RWPE2 (cell line): Measurements from ENCODE around the gene GPBAR1.

Source experiments
- ATAC-seq: fragments of 200-7000 bp; cut with Tn5 transposase; 3 replicates; pipeline ENCODE4 v1.9.1; 2021; ENCODE audit warnings: low read depth
- DNase-seq: peaks from one replicate; pipeline ENCODE4 v3.0.0-alpha.2; 2020; ENCODE audit warnings: low spot score
- H3K27ac ChIP-seq: fragments of 450-650 bp; 2 replicates; pipeline ENCODE4 v1.5.1; 2017; ENCODE audit warnings: mild to moderate bottlenecking; ENCODE audit not compliant: poor library complexity, severe bottlenecking
- H3K27me3 ChIP-seq: fragments of 250-450 bp; sonication (Bioruptor Pico); 2 replicates; pipeline ENCODE4 v1.5.1; 2021; ENCODE audit warnings: mild to moderate bottlenecking, moderate library complexity; ENCODE audit not compliant: insufficient read depth, poor library complexity, severe bottlenecking
- H3K36me3 ChIP-seq: fragments of 250-450 bp; sonication (Bioruptor Pico); 2 replicates; pipeline ENCODE4 v1.5.1; 2020; ENCODE audit warnings: low read depth, mild to moderate bottlenecking, moderate library complexity
- H3K4me1 ChIP-seq: fragments of 250-450 bp; sonication (Bioruptor Pico); 2 replicates; pipeline ENCODE4 v1.5.1; 2021; ENCODE audit warnings: mild to moderate bottlenecking, moderate library complexity; ENCODE audit not compliant: insufficient read depth, poor library complexity, severe bottlenecking
- H3K4me3 ChIP-seq: fragments of 250-450 bp; sonication (Bioruptor Pico); 2 replicates; pipeline ENCODE4 v1.5.1; 2021; ENCODE audit warnings: mild to moderate bottlenecking, moderate library complexity; ENCODE audit not compliant: severe bottlenecking
- H3K9me3 ChIP-seq: fragments of 250-450 bp; sonication (Bioruptor Pico); 2 replicates; pipeline ENCODE4 v1.5.1; 2021; ENCODE audit warnings: mild to moderate bottlenecking, moderate library complexity; ENCODE audit not compliant: severe bottlenecking
- CTCF ChIP-seq: fragments of 450-650 bp; IDR thresholded peaks from one replicate; pipeline ENCODE4 v1.5.1; 2017; ENCODE audit warnings: mild to moderate bottlenecking, moderate library complexity; ENCODE audit not compliant: poor library complexity, severe bottlenecking

Gene GPBAR1

DNA sequence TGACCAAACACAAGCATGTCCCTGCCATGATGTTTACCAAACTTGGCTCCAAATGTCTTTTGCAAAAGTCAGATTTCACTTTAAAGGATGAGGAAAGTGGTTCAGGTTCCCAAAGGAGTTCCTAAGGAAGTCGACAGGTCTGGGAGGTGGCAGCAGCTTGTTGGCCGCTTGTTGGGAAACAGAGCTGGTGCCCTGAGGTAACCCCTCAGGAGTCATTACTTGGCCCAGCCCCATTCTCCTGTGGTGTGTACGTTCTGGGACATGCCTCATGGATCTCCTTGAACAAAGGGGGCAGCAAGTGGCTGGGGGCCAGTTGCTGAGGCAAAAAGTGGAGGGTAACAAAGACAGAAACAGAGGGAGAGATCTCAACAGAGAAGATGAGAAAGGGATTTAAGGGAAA lies 20.6 kb downstream of the GPBAR1 start:
- peak overlapping the region; percentile 95 for H3K27ac ChIP-seq
- no peak for TF ChIP-seq CTCF
- no peak for ATAC-seq
- no peak for DNase-seq
- H3K4me1 ChIP-seq, result peaks cover 51% of the 10 kb centered on the region
- no peaks in the 10 kb centered on the region for H3K9me3 ChIP-seq
- H3K36me3 ChIP-seq, result peaks cover 86% of the 10 kb centered on the region
- H3K4me3 ChIP-seq, result no peak overlapping the region
- no peaks in the 10 kb centered on the region for H3K27me3 ChIP-seq

DNA sequence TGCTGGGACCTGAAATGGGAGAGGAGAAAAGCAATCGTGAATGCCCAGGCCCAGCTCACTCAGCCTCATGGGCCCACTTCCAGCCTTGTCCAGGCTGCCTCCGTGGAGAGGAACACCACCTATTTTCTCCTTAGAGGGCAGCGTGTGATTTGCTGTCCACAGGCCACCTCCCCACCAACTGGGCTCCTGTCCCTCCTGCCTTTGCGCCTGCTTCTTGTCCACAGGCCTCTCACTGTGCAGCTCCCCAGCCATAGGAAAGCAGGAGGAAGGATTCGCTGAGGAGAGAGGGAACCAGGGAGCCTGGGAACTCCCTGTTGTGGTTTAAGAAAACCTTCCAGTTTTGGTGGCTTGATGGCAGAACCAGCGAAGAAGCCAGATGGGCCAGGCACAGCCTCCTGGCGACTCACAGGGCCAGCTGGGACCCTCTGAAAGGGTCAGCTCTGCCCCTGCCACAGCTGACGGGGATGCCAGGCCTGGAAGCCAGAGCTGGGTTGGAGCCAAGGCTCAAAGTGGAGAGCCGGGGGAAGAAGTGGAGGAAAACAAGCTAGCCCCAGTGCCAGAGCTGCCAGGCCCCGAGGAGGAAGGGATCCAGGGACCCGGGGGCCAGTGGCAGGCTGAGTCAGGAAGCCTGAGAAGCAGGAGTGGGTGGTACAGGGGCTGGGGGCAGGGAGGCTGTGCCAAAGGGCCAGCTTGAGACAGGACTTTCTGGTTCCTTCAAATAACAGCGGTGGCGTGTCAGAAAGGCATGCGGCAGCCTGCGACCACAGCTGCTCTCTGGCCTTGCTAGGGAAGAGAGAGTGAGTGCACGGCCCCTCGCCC lies 21.6 kb downstream of the GPBAR1 start:
- peak; percentile 44 for ATAC-seq
- peaks cover 53% of the 10 kb centered on the region for H3K4me1 ChIP-seq

GRCh38 chr2:218284106-218284811 lies 23.4 kb downstream of the GPBAR1 start:
- Histone ChIP-seq H3K4me3 (no peak overlapping the region), H3K4me1 (peaks cover 65% of the 10 kb centered on the region), H3K9me3 (no peaks in the 10 kb centered on the region), H3K27ac (peak overlapping the region; percentile 95), H3K36me3 (peaks cover 59% of the 10 kb centered on the region), H3K27me3 (no peaks in the 10 kb centered on the region)
- no peak for TF ChIP-seq CTCF
- DNase-seq, result no peak
- peak; percentile 53 for ATAC-seq

More for the DNA sequence above, 21.6 kb downstream of the GPBAR1 start:
- no peak for TF ChIP-seq CTCF
- H3K36me3 ChIP-seq, result peaks cover 78% of the 10 kb centered on the region
- H3K27me3 ChIP-seq, result no peaks in the 10 kb centered on the region
- no peaks in the 10 kb centered on the region for H3K9me3 ChIP-seq
- H3K4me3 ChIP-seq, result no peak overlapping the region
- DNase-seq, result peak; percentile 82
- H3K27ac ChIP-seq, result peak overlapping the region; percentile 95

- no peaks in the 10 kb centered on the region for H3K9me3 ChIP-seq
- H3K4me3 ChIP-seq, result no peak overlapping the region
- peak overlapping the region; percentile 95 for H3K27ac ChIP-seq
- no peaks in the 10 kb centered on the region for H3K27me3 ChIP-seq
- ATAC-seq (no peak), DNase-seq (no peak)
- TF ChIP-seq CTCF, result no peak
- H3K4me1 ChIP-seq, result peaks cover 69% of the 10 kb centered on the region
- H3K36me3 ChIP-seq, result peaks cover 55% of the 10 kb centered on the region
Measured at GRCh38 chr2:218285604-218286003, 24.8 kb downstream of the GPBAR1 start.
